ENCODE data around the gene CDK6.

The CDK6 gene

DNA sequence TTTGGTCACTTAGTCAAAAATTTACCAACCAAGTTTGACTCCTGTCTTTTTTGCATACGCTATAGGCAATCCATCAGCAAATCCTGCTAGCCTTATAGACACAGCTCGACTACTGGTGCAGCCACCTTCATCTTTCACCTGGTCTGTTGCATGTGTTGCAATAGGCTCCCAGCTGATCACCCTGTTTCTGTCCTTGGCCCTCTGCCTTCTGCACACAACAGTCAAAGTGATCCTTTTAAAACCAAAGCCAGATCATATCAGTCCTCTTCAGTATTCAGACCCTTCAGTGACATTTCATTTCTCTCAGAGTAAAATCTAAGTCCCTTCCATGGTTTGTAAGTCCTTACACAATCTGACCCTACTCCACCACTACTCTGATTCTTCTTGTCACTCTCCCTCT is 10.9 kb upstream of the CDK6 start:
- DNase-seq (ENCODE audit: low spot score): no peak
- TF ChIP-seq, protein P1, sequence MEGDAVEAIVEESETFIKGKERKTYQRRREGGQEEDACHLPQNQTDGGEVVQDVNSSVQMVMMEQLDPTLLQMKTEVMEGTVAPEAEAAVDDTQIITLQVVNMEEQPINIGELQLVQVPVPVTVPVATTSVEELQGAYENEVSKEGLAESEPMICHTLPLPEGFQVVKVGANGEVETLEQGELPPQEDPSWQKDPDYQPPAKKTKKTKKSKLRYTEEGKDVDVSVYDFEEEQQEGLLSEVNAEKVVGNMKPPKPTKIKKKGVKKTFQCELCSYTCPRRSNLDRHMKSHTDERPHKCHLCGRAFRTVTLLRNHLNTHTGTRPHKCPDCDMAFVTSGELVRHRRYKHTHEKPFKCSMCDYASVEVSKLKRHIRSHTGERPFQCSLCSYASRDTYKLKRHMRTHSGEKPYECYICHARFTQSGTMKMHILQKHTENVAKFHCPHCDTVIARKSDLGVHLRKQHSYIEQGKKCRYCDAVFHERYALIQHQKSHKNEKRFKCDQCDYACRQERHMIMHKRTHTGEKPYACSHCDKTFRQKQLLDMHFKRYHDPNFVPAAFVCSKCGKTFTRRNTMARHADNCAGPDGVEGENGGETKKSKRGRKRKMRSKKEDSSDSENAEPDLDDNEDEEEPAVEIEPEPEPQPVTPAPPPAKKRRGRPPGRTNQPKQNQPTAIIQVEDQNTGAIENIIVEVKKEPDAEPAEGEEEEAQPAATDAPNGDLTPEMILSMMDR (IDR thresholded peaks at IDR 0.05; ENCODE audit: extremely low read depth, missing control alignments): no peak

- TF ChIP-seq, protein P1 (IDR thresholded peaks at IDR 0.05; ENCODE audit: extremely low read depth, missing control alignments): no peak
- DNase-seq (ENCODE audit: low spot score): no peak
Observed at GRCh38 chr7:92845736-92846135, 9.4 kb upstream of the CDK6 start.

DNA sequence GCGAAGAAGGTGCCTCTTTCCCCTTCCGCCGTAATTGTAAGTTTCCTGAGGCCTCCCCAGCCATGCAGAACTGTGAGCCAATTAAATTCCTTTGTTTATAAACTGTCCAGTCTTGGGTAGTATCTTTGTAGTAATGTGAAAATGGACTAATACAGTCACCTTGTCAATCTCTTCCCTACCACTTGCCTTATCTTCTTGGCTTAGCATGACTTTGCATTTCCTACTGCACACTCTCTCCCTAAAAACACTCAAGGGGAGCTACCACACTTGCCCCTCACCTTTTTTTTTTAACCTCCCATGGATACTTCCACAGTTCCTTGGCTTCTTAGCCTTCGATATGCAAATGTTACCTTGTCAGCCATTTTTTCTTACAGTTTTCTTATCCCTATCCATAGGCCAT is 7.4 kb upstream of the CDK6 start:
- no peak for DNase-seq (ENCODE audit: low spot score)
- TF ChIP-seq, protein P1 (IDR thresholded peaks at IDR 0.05; ENCODE audit: extremely low read depth, missing control alignments): no peak

DNA sequence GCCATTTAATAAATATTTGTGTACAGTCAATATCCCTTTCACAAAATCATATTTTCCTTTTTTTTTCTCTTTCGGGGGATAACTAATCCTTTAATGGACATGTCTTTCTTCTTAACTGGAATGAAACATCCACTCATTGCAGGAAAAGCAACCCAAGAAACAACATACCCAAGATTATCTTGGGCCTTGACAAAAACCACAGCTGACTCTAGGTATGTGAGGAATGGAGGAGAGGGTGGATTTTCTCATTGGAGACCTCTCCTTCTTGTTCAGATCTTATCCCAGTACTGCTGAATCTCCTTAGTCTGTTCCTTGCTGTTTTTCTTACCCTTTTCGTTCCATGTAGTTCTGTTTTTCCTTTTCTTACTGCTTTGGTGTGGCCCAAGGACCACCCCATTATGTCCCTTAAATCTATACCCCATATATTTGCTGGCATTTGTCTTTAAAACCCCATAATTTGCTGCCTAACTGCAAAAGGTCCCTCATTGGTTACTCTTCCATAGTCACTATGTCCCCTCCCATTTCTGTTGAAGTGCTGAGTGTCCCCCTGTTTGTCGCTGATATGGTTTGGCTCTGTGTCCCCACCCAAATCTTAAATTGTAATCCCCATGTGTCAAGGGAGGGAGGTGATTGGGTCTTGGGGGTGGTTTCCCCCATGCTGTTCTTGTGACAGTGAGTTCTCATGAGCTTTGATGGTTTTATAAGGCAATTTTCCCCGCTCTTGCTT is 6.8 kb upstream of the CDK6 start:
- TF ChIP-seq, protein P1 (IDR thresholded peaks at IDR 0.05; ENCODE audit: extremely low read depth, missing control alignments): no peak

GRCh38 chr7:92841192-92841591 is 4.8 kb upstream of the CDK6 start:
- TF ChIP-seq, protein P1 (IDR thresholded peaks at IDR 0.05; ENCODE audit: extremely low read depth, missing control alignments): no peak
- DNase-seq (ENCODE audit: low spot score): no peak

More for the DNA sequence above, 6.8 kb upstream of the CDK6 start:
- no peak for DNase-seq (ENCODE audit: low spot score)

DNA sequence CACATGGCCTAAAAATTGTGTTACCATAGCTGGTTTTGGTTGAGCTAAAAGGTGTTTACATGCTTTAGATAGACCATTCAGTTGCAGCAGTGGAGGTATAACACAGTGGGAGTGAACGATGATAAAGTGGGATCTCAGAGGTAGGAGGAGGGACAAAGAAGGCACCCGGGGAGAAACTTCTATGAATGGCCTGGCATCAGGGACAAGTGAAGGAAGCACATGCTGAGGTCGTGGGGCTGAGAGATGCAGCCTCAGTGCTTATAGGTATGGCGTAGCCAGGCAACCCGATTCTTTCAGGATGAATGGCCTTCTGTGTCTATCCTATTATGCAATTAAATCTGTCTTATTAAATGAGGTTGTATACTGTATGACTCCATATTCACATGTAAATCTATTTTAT is 3.9 kb upstream of the CDK6 start:
- TF ChIP-seq, protein P1 (IDR thresholded peaks at IDR 0.05; ENCODE audit: extremely low read depth, missing control alignments): no peak
- no peak for DNase-seq (ENCODE audit: low spot score)

DNA sequence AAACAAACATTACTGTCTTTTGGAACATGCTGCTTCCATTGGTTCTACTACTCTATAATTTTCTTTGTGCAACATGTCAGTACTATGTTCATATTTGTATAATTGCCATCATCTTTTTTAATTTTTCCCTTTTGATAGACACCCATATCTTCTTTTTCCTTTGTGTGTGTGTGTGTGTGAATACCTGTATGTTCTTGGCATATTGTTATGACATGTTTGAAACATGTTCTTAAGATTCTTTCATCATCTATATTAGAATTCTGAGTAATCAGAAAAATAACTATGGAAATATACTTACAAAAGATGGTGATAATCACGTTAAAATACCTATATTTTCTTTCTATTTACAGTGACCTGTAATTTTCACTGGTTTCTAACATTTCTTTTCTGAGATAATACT is 3.5 kb upstream of the CDK6 start:
- TF ChIP-seq, protein P1 (IDR thresholded peaks at IDR 0.05; ENCODE audit: extremely low read depth, missing control alignments): no peak

More for the DNA sequence above, 3.5 kb upstream of the CDK6 start:
- no peak for DNase-seq (ENCODE audit: low spot score)

All from GM20000 (cell line).